ENCODE measurements around the gene PAOX.
"Not testable (repeated sequence)": the region's sequence is repeated elsewhere in the genome, so short reads cannot be mapped to it uniquely, and the experiment has no call there.

The PAOX gene

DNA sequence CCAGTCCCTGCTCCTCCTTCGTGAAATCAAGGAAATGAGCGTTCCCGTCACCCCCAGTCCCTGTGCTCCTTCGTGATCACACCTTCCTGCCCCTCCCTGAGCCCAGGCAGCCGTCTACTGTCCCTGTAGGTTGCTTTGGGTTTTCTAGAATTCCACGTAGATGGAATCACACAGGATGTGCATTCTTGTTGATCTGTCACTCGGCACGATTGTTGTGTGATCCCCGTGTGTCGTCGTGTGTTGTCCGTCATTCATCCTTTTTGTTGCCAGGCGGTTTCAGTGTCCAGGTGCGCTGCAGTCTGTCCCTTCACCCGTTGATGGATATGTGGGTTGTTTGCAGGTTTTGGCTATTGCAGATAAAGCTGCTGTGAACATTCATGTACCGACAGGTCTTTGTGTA, 24.3 kb downstream of the PAOX start:
- in situ Hi-C loops (cut with HindIII; ENCODE audit: low sequenced_read_pairs), result no loop called here

DNA sequence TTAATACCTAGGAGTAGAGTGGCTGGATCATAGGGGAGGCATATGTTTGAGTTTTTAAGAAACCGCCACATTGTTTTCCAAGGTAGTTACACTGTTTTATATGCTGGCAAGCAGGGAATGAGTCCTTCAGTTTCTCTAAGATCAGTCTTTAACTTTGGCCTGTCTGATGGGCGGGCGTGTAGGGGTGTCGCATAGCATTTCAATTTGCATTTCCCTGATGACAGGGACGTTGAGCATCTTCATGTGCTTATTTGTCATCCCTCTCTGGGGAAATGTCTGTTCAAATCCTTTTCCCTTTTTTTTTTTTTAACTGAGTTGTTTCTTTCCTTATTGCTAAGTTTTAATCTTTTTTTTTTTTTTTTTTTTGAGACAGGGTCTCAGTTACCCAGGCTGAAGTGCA, 24.7 kb downstream of the PAOX start:
- in situ Hi-C loops (cut with HindIII; ENCODE audit: low sequenced_read_pairs), result no loop called here

DNA sequence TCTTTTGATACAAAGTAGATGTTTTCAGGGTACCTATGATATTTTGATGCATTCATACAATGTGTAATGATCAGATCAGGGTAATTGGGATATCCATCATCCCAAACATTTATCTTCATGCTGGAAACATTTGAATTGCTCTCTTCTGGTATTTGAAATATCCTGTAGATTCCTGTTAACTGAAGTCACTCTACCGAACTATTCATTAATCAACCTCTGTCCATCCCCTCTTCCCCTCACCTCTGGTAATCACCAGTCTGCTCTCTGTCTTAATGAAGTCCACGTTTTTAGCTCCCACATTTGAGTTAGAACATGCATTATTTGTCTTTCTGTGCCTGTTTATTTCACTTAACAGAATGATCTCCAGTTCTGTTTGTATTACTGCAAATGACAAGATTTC, 26.2 kb downstream of the PAOX start:
- in situ Hi-C loops (cut with HindIII; ENCODE audit: low sequenced_read_pairs), result no loop called here

DNA sequence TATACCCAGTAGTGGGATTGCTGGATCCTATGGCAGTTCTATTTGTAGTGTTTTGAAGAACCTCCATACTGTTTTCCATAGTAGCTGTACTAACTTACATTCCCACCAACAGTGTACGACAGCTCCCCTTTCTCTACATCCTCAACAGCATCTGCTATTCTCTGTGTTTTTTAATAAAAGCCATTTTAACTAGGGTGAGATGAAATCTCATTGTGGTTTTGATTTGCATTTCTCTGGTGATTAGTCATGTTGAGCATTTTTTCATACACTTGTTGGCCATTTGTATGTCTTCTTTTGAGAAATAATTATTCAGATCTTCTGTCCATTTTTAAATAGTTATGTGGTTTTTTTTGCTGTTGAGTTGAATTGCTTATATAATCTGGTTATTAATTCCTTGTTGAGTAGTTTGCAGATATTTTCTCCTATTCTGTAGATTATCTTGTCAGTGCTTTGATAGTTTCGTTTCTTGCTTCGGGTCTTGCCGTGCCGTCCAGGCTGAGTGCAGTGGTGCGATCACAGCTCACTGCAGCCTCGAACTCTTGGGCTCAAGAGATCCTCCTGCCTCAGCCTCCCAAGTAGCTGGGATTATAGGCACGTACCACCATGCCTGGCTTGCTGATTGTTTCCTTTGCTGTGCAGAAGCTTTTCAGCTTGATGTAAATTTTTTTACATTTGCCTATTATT, 26.9 kb downstream of the PAOX start:
- in situ Hi-C loops (cut with HindIII; ENCODE audit: low sequenced_read_pairs), result no loop called here

DNA sequence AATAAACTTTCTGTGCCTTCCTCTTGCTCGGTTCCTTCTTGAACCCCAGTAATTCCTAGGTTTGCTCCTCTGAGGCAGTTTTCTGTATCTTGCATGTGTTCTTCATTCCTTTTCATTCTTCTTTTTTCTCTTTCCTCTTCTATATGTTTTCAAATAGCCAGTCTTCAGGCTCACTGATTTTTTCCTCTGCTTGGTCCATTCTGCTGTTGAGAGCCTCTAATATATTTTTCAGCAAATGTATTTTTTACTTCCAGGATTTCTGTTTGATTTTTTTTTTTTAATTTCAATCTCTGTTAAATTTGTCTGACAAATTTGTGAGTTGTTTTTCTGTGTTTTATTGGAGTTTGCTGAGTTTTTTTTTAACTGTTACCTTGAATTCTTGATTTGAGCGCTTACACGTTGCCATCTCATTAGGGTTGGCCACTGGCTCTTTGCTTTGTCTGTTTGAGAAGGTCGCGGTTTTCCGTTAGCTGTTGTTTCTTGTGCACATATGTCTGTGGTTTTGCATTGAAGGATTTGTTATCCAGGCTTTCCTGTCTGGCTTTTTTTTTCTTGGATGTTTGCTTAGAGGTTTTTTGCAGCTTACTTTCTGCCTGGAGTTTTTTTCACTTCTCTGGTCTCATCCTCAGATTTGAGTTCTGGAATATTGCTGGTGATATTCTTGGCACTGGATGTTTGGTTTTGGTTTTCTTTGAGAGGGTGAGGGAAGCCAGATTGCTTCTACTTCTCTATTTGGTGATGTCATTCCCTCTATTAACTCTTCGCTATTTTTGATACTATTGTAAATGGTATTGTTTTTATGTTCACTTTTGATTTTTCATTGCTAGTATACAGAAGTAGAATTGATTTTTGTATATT, 32.7 kb downstream of the PAOX start:
- in situ Hi-C loops (cut with HindIII; ENCODE audit: low sequenced_read_pairs), result no loop called here

DNA sequence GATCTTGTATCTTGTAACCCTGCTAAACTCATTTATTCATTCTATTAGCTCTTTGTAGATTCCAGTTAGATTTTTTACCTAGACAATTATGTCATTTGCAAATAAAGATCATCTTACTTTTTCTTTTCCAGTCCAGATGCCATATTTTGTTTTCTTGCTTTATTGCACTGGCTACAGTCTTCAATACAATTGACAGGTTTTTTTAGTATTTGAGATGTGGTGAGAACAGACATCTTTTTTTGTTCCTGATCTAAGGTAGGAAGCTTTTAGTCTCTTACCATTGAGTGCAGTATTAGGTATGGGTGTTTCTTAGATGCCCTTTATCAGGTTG, 33.3 kb downstream of the PAOX start:
- in situ Hi-C loops (cut with HindIII; ENCODE audit: low sequenced_read_pairs), result no loop called here

DNA sequence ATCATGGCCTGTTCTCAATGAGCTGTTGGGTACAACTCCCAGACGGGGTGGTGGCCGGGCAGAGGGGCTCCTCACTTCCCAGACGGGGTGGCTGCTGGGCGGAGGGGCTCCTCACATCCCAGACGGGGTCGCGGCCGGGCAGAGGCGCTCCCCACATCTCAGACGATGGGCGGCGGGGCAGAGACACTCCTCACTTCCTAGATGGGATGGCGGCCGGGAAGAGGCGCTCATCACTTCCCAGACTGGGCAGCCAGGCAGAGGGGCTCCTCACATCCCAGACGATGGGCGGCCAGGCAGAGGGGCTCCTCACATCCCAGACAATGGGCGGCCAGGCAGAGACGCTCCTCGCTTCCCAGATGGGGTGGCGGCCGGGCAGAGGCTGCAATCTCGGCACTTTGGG, 35.3 kb downstream of the PAOX start:
- in situ Hi-C loops (cut with HindIII; ENCODE audit: low sequenced_read_pairs), result not testable (repeated sequence)

DNA sequence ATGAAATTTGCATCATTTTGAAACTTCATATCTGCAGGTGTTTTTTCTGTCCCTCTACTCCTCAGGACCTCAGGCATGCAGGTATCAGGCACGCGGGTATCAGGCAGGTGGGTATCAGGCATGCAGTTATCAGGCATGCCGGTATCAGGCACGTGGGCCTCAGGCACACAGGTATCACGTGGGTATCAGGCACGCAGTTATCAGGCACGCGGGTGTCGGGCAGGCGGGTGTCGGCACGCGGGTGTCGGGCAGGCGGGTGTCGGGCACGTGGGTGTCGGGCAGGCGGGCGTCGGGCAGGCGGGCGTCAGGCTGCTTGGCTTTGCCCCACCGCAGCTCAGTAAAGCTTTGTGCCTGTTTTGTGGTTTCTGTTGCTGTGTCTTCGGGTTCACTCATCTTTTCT, 36.7 kb downstream of the PAOX start:
- in situ Hi-C loops (cut with HindIII; ENCODE audit: low sequenced_read_pairs), result no loop called here

DNA sequence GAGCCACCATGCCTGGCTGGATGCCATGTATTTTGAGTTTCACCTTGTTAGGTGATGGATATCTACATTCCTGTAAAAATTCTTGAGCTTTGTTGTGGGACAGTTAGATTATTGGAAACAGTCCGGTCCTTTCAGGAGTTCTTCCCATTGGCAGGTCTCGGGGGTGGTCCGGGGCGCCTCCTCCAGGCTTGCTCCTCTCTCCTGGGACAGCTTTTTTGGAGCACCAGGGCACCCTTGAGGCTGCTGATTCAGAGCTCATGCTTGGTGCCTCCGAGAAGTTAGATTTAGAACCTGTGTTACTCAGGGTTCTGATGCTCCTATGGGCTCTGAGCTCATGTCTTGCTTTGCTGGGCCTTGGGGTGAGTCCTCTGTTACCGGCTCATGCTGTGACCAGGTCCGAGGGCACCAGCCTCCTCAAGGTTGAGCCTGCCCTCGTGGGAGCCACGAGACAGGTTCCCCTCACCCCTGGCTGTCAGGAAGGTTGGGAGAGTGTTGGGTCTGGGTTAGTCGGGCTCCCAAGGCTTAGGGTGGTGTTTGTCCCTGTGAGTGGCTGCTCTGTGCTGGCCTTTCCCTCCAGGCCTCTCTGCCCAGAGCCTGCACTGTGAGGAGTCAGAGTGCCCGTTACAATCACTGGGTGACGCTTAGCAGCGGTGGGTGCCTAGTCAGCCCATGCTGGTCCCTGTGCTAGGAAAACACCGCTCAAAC, 39.4 kb downstream of the PAOX start:
- in situ Hi-C loops (cut with HindIII; ENCODE audit: low sequenced_read_pairs), result no loop called here

DNA sequence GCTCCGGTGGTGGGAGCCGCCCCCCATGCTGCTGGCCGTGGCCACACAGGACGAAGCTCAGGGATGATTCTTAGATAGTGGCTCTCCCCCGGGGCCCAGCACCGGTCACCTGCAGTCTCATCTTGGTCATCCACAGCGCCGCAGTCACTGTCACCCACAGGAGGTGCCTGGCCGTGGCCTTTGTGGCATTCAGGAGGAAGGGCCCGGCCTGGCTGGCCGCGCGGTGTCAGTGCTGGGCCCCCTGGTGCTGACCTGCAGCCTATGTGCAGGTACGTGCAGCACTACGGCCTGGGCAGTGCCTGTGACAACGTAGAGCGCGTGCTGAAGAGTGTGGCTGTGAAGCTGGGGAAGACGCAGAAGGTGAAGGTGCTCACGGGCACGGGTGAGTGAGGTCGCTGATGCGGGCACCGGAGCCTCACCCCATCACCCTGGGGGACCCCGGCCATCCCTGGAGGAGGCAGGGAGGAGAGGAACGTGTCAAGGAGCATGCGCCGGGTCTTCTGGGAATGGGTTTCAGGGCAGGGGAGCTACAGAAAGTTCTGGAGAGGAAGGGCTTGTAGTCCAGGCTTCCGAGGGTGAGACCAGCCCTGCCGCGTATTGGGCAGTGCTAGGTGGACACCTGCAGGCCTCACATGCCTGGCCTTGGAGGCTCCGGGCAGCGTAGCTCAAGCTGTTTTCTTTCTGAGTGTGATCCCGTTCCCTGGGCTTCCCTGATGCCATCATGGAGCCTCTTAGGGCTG, 40.3 kb downstream of the PAOX start:
- in situ Hi-C loops (cut with HindIII; ENCODE audit: low sequenced_read_pairs), result no loop called here

DNA sequence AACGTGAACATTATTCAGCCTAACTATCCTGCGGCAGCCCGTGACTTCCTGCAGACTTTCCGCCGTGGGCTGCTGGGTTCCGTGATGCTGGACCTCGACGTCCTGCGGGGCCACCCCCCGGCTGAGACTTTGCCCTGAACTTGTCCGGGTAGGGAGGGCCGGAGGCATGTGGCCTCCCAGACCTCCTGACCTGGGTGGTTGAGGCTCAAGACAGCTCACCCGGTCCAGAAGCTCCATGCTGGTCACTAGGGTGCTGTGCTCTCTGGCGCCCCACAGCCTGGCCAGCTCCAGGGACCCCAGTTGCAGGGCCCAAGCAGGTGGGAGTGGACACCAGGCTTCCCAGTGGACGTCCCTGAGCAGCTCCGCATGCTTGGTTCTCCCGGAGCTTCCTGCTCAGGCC, 41.0 kb downstream of the PAOX start:
- in situ Hi-C loops (cut with HindIII; ENCODE audit: low sequenced_read_pairs), result no loop called here

DNA sequence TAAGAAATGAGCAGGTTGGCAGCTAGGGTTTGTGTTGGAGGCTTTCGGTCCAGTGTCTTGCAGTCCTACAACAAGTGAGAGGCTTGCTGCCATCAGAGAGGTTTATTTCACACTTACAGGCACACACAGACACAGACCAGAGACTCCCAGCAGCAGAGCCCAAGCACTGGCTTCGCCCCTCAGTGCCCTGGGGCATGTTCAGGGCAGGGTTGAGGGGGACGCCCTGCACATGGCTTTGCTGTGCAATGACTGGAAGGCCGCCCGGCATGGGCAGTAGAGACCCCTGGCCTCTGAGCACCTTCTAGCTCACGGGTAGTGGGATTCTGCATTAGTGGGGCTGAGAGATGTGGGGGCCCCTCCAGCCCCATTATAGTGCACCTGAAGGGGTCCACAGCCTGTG, 41.5 kb downstream of the PAOX start:
- in situ Hi-C loops (cut with HindIII; ENCODE audit: low sequenced_read_pairs), result no loop called here

DNA sequence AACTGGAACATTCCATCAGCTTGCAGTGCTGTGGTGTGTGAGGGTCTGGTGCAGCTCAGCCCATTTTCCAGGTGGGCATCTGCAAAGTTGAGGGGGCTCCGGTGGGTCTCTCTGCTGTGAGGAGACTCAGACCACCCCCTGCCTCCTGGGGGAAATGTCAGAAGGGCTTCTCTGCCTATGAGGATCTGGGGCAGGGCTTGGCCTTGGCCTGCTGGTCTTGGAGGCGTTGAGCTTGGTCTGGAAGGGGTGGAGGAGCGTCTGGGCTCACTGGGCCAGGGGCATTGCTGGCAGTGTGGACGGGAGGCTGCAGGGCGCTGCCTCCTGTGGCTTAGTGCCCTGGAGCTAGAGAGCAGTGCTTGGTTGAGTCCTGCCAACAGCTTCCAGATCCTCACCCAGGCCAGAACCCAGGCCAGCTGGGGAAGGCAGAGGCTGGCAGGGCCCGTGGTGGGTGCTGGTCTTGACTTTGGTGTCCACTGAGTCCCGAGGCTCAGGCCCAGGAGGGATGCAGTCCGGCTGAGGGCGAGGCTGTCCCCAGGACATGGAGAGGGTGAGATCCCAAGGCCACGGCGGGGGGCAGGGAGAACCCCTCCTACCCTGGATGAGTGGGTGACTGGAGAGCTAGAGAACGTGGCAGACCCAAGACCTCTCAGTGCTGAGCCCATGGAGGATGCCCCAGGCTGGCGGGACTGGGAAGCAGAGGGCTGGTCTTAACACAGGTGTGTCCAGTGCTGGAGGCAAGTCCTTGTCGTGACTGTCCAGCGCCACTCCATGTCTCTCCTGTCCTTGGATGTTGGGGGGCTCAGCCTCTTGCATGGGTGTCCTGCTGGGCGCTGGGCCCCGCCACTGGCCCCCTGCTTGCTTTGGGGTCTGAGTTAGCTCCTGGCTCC, 42.5 kb downstream of the PAOX start:
- in situ Hi-C loops (cut with HindIII; ENCODE audit: low sequenced_read_pairs), result no loop called here

DNA sequence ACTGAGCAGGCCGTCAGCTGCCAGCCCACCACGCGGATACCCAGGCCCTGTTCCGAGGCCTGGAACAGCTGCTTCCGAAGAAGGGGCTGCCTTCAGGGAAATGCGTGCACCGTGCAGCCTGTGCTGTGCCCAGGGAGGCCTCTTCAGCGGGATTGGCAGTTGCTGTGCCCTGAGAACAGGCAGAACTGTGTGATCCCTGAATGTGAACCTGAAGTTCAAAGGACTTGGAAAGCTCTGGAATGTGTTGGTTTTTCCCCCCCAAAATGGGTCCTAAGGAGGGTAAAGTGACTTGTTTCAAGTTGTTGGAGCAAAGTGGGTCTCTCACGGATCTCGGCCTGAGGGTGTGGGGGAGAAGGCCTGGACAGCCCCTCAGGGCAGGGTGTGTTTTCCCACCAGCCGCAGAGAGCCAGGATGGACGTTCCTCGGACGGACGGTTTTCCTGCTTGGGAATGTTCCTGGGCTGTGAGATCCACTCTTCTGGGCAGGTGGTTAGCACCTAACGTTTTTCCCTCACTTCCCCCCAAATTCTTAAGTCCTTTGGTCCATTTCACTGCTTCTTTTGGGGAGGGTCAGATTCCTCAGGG, 43.3 kb downstream of the PAOX start:
- in situ Hi-C loops (cut with HindIII; ENCODE audit: low sequenced_read_pairs), result no loop called here

DNA sequence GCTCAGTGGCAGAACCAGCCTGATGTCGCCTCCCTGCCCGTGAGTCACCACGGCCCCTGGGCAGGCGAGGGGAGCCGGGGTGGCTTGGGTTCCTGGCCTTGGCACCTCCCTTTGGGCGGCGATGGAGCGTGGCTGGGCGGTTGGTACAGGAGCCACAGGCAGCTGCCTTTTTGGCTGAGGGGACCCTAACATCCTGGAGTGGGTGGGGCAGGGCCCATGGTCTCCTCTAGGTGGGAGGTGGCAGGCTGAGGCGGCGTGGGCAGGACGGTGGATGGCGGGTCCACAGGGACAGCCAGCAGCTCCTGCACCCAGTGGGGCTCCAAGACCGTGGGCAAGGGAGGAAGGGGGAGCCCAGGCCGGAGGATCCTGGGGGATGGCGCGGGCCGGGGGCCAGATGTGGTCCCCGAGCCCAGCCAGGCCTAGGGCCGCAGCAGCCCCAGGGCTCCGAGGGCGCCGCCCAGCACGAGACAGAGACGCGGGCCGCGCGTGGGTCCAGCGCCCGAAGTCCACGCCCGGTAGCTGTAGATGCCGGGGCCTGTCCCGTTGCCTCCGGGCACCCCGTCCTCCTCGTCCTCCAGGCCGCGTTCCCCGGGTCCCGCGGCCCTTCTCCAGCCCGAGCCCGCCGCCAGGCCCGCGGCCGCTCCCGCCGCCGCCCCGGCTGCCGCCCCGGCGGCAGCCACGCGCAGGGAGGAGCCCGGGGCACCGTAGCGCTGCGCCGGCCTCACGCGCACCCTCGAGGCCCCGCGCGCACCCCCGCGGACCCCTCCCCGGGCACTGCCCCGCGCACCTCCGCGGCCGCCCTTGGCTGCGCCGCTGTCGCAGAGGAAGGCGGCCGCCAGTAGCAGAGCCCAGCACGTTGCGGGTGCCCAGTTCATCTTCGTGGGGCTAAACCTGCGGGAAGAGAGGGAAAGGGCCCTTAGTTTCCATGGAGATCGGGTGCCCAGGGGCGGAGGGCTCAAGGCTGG, 44.0 kb downstream of the PAOX start:
- in situ Hi-C loops (cut with HindIII; ENCODE audit: low sequenced_read_pairs), result no loop called here

DNA sequence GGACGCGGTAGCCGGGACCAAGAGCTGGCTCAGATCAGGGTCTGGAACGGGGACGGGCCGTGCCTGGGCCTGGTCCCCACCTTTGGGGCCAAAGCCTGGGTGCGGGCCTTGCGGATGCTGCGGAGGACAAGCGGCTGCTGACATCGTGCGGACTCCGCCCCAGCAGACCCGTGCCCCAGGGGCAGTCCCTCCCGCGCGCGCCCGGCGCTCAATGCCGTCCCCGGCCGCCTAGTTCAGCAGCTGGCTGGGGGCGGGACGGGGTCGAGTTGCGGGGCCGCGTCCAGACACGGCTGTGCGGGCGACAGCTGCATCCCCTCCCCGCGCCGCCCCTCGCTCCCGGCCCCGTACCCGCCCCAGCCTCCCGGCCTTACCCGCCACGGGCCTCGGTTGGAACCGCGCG, 45.0 kb downstream of the PAOX start:
- in situ Hi-C loops (cut with HindIII; ENCODE audit: low sequenced_read_pairs), result not testable (repeated sequence)

DNA sequence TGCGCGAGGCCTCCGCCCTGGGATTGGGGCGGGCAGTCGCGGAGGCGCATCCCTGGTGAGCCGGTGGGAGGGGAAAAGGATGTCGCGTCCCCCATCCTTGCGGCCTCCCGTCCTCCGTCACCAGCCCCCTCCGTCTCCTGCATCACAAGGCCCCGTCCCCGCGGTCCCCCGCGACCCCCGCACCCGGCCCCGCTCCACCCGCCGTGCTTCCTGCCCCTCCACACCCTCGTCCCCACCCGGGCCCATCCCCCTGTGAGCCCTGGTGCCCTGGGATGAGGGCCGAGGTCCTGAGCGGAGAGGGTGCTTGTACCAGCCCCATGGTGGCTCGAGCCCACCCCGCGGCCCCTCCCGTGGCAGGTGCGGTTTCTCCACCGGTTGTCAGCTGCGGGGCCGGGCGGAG, 45.5 kb downstream of the PAOX start, which contains the start of gene SPRN:
SPRN (minus strand) TSS at position 25 of the 400 bp plus-strand sequence. CDS start 944 bp downstream, outside the sequence.
- in situ Hi-C loops (cut with HindIII; ENCODE audit: low sequenced_read_pairs), result not testable (repeated sequence)

DNA sequence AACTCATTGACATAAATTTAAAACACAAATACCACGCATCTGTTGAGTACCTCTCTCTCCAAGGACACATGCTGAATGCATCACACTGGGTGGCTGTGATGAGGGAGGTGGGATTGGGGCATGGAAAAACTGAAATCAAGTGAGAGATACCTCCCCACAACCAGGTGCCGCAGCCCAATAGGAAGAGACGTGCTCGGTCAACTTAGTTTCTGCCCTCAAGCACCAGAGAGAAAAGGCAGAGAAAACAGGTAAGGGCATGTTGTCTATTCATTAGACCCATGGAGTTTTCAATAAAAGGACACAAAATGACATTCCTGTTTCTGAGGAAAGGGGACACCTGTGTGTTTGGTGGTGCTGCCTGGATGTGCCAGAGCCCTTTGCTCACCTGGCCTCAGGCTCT, 50.5 kb downstream of the PAOX start:
- in situ Hi-C loops (cut with HindIII; ENCODE audit: low sequenced_read_pairs), result not testable (repeated sequence)

All from DLD1 (cell line).